Lower leg skin (tissue), 3 donors: ENCODE measurements around the gene LIPE.

Experiments used
- POLR2A ChIP-seq, 2 donors: fragments of 450-650 bp; IDR thresholded peaks; one replicate each; pipeline ENCODE4 v1.6.1; 2016 to 2017; ENCODE audit warnings: antibody characterized with exemption in 2 of 2, mild to moderate bottlenecking in 1 of 2, moderate library complexity in 1 of 2
- TF ChIP-seq, protein P1 (sequence below), 3 donors: fragments of 450-650 bp; IDR thresholded peaks; one replicate each; pipeline ENCODE4 v1.5.1; 2016; ENCODE audit warnings: antibody characterized with exemption in 3 of 3, mild to moderate bottlenecking in 3 of 3, moderate library complexity in 2 of 3

- TF ChIP-seq, protein P1, sequence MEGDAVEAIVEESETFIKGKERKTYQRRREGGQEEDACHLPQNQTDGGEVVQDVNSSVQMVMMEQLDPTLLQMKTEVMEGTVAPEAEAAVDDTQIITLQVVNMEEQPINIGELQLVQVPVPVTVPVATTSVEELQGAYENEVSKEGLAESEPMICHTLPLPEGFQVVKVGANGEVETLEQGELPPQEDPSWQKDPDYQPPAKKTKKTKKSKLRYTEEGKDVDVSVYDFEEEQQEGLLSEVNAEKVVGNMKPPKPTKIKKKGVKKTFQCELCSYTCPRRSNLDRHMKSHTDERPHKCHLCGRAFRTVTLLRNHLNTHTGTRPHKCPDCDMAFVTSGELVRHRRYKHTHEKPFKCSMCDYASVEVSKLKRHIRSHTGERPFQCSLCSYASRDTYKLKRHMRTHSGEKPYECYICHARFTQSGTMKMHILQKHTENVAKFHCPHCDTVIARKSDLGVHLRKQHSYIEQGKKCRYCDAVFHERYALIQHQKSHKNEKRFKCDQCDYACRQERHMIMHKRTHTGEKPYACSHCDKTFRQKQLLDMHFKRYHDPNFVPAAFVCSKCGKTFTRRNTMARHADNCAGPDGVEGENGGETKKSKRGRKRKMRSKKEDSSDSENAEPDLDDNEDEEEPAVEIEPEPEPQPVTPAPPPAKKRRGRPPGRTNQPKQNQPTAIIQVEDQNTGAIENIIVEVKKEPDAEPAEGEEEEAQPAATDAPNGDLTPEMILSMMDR (IDR thresholded peaks at IDR 0.05): no peak
- TF ChIP-seq POLR2A (IDR thresholded peaks at IDR 0.05): no peak
These were observed 70.5 kb downstream of the LIPE start for GRCh38 chr19:42356686-42357085.
